ENCODE measurements around the gene CTR9.
A peak's percentile ranks its signal among the peaks of the same experiment; 100 is the strongest.
"Not testable (repeated sequence)": the region's sequence is repeated elsewhere in the genome, so short reads cannot be mapped to it uniquely, and the experiment has no call there.

CTR9 gene

GRCh38 chr11:10807493-10808234, 56.6 kb downstream of the CTR9 start:
- peak; percentile 5 for DNase-seq (ENCODE audit: low read depth)
- H3K4me3 ChIP-seq (ENCODE audit: low read depth, low read length): peak overlapping the region; percentile 99

- H3K4me3 ChIP-seq (ENCODE audit: low read depth, low read length): peak overlapping the region; percentile 99
- DNase-seq (ENCODE audit: low read depth): no peak
These were observed 57.1 kb downstream of the CTR9 start for GRCh38 chr11:10808235-10808552.

- H3K4me3 ChIP-seq (ENCODE audit: low read depth, low read length): peak within 1 kb of the TSS; percentile 99
These were observed 57.7 kb downstream of the CTR9 start, which contains the start of gene EIF4G2 for GRCh38 chr11:10808553-10809372. TSS of gene EIF4G2 (minus strand) at chr11:10808926.

GRCh38 chr11:10809373-10810160, 58.5 kb downstream of the CTR9 start:
- peak; percentile 33 for DNase-seq (ENCODE audit: low read depth)

More at GRCh38 chr11:10808553-10809372, 57.7 kb downstream of the CTR9 start, which contains the start of gene EIF4G2:
- peak; percentile 95 for DNase-seq (ENCODE audit: low read depth)

GRCh38 chr11:10813945-10814344, 62.9 kb downstream of the CTR9 start:
- H3K4me3 ChIP-seq (ENCODE audit: low read depth, low read length): no peak overlapping the region
- DNase-seq (ENCODE audit: low read depth): no peak

More at GRCh38 chr11:10809373-10810160, 58.5 kb downstream of the CTR9 start:
- H3K4me3 ChIP-seq (ENCODE audit: low read depth, low read length): peak overlapping the region; percentile 99

GRCh38 chr11:10818594-10818993, 67.5 kb downstream of the CTR9 start:
- DNase-seq (ENCODE audit: low read depth): peak; percentile 34

GRCh38 chr11:10822491-10822890, 71.4 kb downstream of the CTR9 start:
- not testable (repeated sequence) for H3K4me3 ChIP-seq (ENCODE audit: low read depth, low read length); DNase-seq (ENCODE audit: low read depth)

More at GRCh38 chr11:10818594-10818993, 67.5 kb downstream of the CTR9 start:
- H3K4me3 ChIP-seq (ENCODE audit: low read depth, low read length): no peak overlapping the region

- no peak overlapping the region for H3K4me3 ChIP-seq (ENCODE audit: low read depth, low read length)
- no peak for DNase-seq (ENCODE audit: low read depth)
These were observed 72.1 kb downstream of the CTR9 start for GRCh38 chr11:10823152-10823579.

GRCh38 chr11:10824888-10825287, 73.8 kb downstream of the CTR9 start:
- DNase-seq (ENCODE audit: low read depth): no peak
- H3K4me3 ChIP-seq (ENCODE audit: low read depth, low read length): no peak overlapping the region

- no peak for DNase-seq (ENCODE audit: low read depth)
- H3K4me3 ChIP-seq (ENCODE audit: low read depth, low read length): no peak overlapping the region
These were observed 77.4 kb downstream of the CTR9 start for GRCh38 chr11:10828402-10828801.

GRCh38 chr11:10829139-10829538, 78.1 kb downstream of the CTR9 start:
- no peak overlapping the region for H3K4me3 ChIP-seq (ENCODE audit: low read depth, low read length)
- DNase-seq (ENCODE audit: low read depth): no peak

Measured in skeletal muscle cell (primary cell).